HG03060 (cell line): ENCODE measurements around the gene SRSF3.
A peak's percentile ranks its signal among the peaks of the same experiment; 100 is the strongest.
"Not testable (repeated sequence)": the region's sequence is repeated elsewhere in the genome, so short reads cannot be mapped to it uniquely, and the experiment has no call there.

Experiments used
- ATAC-seq: cut with Tn5 transposase; IDR thresholded peaks from one replicate; pipeline ENCODE4 v1.9.1; 2021; ENCODE audit warnings: low read depth, moderate number of reproducible peaks; ENCODE audit not compliant: unreplicated experiment

Gene SRSF3

DNA sequence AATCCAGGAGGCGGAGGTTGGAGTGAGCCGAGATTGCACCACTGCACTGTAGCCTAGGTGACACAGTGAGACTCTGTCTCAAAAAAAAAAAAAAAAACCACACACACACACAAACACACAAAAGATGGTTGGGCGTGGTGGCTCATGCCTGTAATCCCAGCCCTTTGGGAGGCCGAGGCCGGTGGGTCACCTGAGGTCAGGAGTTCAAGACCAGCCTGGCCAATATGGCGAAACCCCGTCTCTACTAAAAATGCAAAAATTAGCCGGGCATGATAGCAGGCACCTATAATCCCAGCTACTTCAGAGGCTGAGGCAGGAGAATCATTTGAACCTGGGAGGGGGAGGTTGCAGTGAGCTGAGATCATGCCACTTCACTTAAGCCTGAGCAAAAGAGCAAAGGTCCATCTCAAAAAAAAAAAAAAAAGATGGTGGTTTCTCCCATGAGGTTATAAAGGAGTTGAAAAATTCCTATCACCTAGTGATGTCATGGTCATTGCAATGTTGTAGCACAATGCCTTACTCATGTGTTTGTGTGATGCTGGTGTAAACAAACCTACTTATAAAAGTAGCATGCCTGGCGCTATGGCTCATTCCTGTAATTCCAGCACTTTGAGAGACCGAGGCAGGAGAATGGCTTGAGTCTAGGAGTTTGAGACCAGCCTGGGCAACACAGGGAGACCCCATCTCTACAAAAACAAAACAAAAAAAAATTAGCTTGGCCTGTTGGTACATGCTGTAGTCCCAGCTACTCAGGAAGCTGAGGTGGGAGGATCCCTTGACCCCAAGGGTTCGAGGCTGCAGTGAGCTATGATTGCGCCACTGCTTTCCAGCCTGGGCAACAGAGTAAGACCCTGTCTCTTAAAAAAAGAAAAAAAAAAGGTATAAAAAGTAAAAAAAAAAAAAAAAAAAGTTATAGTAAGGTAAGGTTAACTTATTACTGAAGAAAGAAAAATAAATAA, 21.5 kb upstream of the SRSF3 start:
- ATAC-seq, result not testable (repeated sequence)

- ATAC-seq, result no peak
Measured at GRCh38 chr6:36574679-36575078, 19.5 kb upstream of the SRSF3 start.

DNA sequence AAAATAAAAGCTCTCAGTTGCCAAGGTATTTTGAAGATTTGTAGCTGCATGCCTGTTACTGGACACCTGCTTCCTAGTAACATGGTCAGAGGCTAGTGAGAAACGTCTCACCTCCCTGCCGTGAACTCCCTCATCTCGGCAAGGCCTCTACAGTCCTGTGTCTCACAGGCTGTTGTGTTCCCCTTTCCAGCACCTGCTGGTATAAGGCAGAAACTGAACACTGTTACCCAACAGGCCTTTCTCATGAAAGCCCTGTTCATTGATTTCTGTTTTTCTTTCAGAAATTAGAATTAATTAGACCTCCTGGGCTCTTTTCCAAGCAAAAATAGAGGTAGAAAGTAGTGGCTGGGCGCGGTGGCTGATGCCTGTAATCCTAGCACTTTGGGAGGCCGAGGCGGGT, 17.6 kb upstream of the SRSF3 start:
- no peak for ATAC-seq

- ATAC-seq, result no peak
Measured at GRCh38 chr6:36577301-36577700, 16.9 kb upstream of the SRSF3 start.

DNA sequence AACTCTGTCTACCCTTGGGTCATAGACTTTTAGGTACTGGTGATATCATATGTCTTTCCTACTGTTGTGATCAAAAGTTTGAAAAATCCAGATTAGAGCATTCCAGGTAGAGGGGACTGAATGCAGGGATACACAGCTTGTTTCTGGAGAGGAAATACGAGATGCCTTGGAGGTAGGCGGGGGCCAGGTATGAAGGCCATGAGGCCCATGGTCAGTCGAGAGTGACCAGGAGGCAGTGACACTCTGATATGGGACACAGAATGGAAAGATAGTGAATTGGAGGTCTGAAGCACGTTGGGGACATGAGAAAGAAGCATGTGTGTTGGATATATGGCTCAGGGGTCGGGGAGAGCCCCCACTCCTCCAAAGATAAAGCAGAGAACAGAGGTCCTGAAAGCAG, 16.1 kb upstream of the SRSF3 start:
- no peak for ATAC-seq

DNA sequence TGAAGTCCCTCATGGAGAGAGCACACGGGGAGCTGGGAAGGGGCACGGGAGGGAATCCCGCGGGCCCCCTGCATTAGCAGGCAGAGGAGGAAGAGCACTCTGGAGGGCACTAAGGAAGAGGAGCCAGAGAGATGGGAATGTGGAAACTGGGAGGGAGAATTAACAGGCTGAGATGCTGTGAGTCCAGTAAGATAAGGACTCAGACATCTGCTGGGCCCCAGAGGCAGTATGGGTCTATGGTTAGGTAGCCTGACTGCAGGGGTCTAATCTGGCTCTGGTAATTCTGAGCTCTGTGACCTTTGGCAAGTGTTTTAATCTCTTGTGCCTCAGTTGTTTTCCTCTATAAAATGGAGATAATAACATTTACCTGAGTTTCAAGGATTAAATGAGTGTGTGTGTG, 15.7 kb upstream of the SRSF3 start:
- ATAC-seq, result no peak

DNA sequence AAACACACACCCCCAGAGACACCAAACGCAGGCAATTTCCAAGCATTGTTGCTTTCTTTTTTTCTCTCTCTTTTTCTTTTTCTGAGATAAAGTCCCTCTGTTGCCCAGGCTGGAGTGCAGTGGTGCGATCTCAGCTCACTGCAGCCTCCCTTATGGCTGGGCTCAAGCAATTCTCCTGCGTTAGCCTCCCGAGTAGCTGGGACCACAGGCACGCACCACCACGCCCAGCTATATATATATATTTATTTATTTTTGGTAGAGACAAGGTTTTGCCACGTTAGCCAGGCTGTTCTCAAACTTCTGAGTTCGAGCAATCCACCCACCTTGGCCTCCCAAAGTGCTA, 14.0 kb upstream of the SRSF3 start:
- no peak for ATAC-seq

DNA sequence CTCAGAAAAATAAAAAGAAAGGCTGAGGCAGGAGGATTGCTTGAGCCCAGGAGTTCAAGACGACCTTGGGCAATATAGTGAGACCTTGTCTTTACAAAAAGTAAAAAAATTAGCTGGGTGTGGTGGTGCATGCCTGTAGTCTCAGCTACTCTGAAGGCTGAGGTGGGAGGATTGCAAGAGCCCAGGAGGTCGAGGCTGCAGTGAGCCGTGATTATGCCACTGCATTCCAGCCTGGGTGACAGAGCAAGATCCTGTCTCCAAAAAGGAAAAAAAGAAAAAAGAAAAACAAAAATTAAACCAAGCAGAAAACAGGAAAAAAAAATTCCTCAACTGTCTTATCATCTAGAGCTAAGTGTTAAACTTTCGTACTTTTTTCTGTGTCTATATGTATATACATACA, 12.4 kb upstream of the SRSF3 start:
- no peak for ATAC-seq

DNA sequence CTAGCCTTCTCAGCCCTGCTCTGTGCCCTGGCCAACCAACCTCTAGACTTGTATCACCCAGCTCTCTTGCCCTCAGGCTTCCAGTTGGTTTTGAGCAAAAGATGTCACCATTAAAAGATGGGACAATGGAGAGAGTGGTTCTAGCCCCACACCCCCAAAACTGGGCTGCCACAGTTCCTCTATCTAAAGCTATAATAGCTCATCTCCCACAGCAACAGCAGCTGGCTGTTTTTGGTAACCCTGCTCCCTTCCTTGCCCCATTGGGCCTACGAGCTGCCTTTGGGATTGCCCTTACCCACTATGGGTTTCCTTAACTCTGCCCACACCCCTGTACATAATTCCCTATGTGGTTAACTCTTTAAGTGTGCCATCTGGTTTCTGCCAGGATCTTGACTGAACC, 7.6 kb upstream of the SRSF3 start:
- ATAC-seq, result no peak

GRCh38 chr6:36589025-36589400, 5.1 kb upstream of the SRSF3 start:
- not testable (repeated sequence) for ATAC-seq

DNA sequence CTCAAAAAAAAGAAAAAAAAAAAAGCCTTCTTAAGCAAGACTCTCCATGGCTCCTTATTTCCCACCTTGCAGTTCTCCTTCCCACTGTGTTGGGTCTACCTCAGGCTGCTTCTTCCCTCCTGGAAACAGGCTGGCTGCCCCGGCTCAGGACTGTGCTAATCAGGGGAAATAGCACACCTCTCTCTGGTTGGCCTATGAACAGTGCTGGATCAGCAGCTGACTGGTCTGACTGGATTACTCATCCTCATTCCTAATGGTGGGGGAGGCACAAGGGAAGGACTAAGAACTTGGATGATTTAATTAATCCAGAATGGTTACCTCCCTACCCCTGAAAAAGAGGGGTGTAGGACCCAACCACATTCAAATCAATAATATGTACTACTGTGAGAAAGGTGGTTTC, 3.9 kb upstream of the SRSF3 start:
- ATAC-seq, result no peak

DNA sequence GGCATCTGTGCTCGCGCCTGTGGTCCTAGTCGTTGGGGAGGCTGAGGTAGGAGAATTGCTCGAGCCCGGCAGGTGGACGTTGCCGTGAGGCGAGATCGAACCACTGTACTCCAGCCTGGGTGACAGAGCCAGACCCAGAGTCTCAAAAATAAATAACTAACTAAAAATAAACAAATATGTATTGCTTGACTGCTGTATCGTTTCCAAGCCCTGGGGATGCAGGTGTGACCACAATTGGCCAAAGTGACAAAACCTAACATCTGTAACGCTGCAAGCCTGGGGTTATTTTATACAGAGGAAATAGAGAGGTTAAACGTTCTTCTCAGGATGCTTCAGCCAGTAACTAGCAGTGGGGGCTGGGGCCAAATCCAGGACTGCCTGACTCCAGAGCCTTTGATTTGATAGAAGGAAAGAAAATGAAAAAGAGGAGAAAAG, 1.9 kb upstream of the SRSF3 start:
- peak; percentile 30 for ATAC-seq

DNA sequence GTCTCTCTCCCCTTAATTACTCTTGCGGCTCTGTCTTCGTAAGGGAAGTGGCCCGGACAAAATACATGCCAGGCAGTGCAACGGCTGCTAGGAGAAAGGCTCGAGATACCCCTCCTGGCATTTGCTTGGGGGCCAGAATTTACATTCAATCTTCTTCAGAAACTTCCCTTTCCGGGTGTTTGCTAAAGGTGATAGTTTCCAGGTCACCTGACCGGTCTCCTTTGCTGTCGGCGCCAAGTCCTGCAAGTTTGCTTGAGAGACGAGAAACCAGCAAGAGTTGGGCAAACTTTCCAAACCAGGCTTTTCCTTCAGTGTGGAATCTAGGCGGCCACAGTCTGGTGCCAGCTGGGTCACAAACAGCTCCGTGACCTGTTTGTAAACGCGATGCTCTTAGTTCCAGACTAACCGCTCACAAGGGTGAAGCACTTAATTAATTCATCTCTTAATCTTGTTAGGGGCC, 563 bp upstream of the SRSF3 start:
- ATAC-seq, result no peak

- no peak for ATAC-seq
Measured at GRCh38 chr6:36594816-36595643, 868 bp downstream of the SRSF3 start.

- ATAC-seq, result no peak
Measured at GRCh38 chr6:36596356-36596755, 2.2 kb downstream of the SRSF3 start.

- no peak for ATAC-seq
Measured at GRCh38 chr6:36597775-36598174, 3.6 kb downstream of the SRSF3 start.

GRCh38 chr6:36598326-36598725, 4.2 kb downstream of the SRSF3 start:
- no peak for ATAC-seq

DNA sequence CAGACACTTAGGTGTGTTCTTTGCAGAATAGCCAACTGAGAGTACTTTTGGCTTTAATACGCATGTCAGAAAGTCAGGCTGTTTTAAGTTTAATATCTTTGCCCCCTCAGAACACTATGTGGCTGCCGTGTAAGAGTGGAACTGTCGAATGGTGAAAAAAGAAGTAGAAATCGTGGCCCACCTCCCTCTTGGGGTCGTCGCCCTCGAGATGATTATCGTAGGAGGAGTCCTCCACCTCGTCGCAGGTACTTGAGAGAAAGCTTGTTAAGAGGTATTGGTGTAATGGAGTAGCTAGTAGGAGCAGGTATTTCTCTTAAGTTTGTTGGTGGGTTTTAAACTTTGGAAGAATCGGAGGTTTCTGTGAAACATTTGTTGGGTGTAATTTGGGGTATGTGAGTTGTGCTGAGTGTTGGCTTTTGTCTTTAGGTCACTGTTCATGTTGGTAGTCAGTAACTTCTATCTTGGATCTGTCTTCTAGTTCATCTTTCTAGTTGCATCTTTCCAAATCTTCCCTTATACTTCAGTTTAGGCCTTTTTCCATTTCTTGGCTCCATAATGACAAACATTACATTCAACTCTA, 4.7 kb downstream of the SRSF3 start:
- no peak for ATAC-seq

- no peak for ATAC-seq
Measured at GRCh38 chr6:36599791-36600209, 5.6 kb downstream of the SRSF3 start.

DNA sequence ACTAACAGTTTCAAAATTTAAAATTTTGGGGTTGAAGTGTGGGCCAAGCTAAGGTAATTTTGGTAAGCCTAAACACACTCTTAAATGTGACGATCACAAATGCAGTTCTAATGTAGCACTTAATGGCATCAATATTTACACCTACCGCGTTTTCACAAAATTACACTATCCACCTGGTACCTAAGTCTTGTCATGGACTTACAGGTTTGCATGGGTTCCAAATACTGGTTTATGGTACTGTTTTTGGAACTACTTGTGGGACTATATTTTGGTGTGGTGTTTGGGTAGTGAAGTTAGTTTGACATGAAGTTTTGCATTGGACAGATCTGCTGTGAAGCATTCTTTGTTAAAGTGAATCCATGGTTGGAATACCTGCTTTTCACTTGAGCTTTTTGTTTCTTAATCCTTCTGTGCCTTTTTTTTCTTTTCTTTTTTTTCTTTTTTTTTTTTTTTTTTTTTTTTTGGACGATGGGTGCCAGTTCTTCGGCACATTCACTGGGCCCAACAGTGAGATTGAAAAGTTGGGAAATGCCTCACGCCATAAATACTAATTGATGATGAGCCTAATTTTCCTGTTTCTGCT, 6.5 kb downstream of the SRSF3 start:
- ATAC-seq, result no peak

GRCh38 chr6:36601818-36602217, 7.7 kb downstream of the SRSF3 start:
- not testable (repeated sequence) for ATAC-seq
